ENCODE results near the gene C2orf15. TPM values are rescaled to one million over a fixed set of nuclear protein-coding genes. Genes with fewer than 3 reads are reported as not detected.
"Not testable (repeated sequence)": the region's sequence is repeated elsewhere in the genome, so short reads cannot be mapped to it uniquely, and the experiment has no call there.

The C2orf15 gene
- total RNA-seq, 3 donors from 2014 or later = 1.3 to 3.6 (median 3.5) TPM

DNA sequence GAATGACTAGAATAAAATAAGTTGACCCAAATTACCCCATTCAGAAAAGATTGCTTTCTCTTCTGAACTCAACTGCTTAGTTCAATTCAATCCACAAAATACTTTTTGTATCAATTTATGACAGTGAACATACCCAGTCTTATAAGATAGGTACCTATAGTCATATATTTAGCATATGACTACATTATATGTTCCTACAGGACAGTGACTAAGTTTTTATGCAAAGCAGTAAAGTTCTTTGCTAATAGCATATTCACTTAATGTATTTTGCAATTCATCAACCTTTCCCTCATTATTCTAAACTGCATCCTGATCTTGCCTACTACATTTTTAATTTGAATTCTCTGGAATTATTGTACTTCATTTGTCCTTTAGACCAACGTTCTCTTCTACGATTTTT lies 30.3 kb upstream of the C2orf15 start:
- Histone ChIP-seq H3K4me3 (no peak overlapping the region), H3K9me3 (no peaks in the 10 kb centered on the region), H3K4me1 (ENCODE audit: low read depth) (no peaks in the 10 kb centered on the region), H3K36me3 (ENCODE audit: low read depth) (no peaks in the 10 kb centered on the region)
- TF ChIP-seq, protein P1, sequence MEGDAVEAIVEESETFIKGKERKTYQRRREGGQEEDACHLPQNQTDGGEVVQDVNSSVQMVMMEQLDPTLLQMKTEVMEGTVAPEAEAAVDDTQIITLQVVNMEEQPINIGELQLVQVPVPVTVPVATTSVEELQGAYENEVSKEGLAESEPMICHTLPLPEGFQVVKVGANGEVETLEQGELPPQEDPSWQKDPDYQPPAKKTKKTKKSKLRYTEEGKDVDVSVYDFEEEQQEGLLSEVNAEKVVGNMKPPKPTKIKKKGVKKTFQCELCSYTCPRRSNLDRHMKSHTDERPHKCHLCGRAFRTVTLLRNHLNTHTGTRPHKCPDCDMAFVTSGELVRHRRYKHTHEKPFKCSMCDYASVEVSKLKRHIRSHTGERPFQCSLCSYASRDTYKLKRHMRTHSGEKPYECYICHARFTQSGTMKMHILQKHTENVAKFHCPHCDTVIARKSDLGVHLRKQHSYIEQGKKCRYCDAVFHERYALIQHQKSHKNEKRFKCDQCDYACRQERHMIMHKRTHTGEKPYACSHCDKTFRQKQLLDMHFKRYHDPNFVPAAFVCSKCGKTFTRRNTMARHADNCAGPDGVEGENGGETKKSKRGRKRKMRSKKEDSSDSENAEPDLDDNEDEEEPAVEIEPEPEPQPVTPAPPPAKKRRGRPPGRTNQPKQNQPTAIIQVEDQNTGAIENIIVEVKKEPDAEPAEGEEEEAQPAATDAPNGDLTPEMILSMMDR (IDR thresholded peaks at IDR 0.05) = no peak
- ATAC-seq (no peak), DNase-seq (no peak)
- intact Hi-C loops (cut with DNase I, micrococcal nuclease) = no loop called here

DNA sequence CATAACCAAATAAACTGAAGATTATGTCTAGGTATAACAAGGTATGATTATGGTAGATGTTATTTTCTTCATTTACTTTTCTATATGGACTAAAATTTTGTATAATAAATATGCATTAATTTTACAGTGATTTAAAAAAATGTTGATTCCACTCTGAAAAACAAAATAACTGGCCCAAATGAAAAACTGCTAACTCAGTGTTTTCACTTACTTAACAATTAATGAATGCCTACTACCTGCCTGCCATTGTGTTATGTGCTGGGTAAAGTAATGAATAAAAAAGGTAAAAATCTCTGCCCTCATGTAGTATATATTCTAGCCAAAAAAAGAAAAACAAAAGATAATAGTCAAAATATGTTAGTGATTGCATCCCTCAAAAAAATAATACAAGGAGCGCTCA lies 29.6 kb upstream of the C2orf15 start:
- no peaks in the 10 kb centered on the region for H3K36me3 ChIP-seq (ENCODE audit: low read depth)
- no peak for ATAC-seq
- intact Hi-C loops (cut with DNase I, micrococcal nuclease) = no loop called here
- no peak overlapping the region for H3K4me3 ChIP-seq
- no peaks in the 10 kb centered on the region for H3K4me1 ChIP-seq (ENCODE audit: low read depth)
- H3K9me3 ChIP-seq = no peaks in the 10 kb centered on the region
- DNase-seq = no peak
- TF ChIP-seq, protein P1 (IDR thresholded peaks at IDR 0.05) = no peak

DNA sequence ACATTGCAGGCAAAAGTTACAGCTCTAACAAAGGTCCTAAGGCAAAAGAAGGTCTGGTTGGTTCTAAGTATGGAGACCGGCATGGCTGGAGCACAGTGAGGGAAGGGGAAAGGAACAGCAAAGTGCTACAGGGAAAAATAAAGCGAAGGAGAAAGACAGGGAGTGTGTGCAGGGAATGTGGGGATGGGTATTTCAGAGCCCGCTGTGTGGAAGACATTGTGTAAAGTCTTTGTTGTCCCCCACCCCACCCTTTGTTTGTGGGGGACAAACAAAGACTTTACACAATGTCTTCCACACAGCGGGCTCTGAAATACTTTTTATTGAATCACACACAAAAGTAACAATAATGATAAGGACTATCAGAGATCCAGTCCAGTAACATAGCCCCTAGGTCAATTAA lies 28.9 kb upstream of the C2orf15 start:
- no peak overlapping the region for H3K4me3 ChIP-seq
- DNase-seq (no peak), ATAC-seq (no peak)
- no peaks in the 10 kb centered on the region for H3K4me1 ChIP-seq (ENCODE audit: low read depth)
- no peaks in the 10 kb centered on the region for H3K9me3 ChIP-seq
- H3K36me3 ChIP-seq (ENCODE audit: low read depth) = no peaks in the 10 kb centered on the region
- TF ChIP-seq, protein P1 (IDR thresholded peaks at IDR 0.05) = no peak
- intact Hi-C loops (cut with DNase I, micrococcal nuclease) = no loop called here

DNA sequence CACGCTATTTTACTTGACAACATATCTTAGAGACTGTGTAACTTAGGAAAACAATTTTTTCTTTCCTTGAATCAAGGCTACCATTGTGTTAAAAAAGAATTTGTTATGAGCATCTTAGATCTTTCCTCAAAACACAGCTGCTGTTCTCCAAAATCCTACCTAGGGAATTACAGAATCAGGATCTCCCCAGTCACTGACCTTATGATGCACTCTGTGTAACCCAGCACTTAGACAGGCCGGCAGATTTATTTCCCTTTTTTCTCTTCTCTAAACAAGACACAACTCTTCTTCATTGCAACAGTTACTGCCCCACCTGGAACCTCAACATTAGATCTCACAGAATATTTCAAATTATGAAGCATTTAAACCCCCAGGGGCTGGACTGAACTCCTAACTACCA lies 13.5 kb upstream of the C2orf15 start:
- DNase-seq = no peak
- no peak overlapping the region for H3K4me3 ChIP-seq
- TF ChIP-seq, protein P1 (IDR thresholded peaks at IDR 0.05) = no peak
- H3K9me3 ChIP-seq = peaks cover 33% of the 10 kb centered on the region
- H3K4me1 ChIP-seq (ENCODE audit: low read depth) = no peaks in the 10 kb centered on the region
- no peaks in the 10 kb centered on the region for H3K36me3 ChIP-seq (ENCODE audit: low read depth)
- no peak for ATAC-seq
- intact Hi-C loops (cut with DNase I, micrococcal nuclease) = no loop called here

DNA sequence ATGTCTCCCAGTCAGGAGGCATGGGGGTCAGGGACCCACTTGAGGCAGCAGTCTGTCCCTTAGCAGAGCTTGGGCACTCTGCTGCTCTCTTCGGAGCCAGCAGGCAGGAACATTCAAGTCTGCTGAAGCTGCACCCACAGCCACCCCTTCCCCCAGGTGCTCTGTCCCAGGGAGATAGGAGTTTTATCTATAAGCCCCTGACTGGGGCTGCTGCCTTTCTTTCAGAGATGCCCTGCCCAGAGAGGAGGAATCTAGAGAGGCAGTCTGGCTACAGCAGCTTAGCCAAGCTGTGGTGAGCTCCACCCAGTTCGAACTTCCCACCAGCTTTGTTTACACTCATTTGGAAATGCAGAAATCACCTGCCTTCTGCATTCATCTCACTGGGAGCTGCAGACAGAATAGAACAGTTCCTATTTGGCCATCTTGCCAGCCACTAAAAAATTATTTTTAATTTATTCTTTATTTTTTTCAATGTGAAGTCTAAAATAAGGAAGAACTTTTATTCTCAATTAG lies 6.4 kb upstream of the C2orf15 start:
- ATAC-seq; H3K4me1 ChIP-seq (ENCODE audit: low read depth); intact Hi-C loops (cut with DNase I, micrococcal nuclease); DNase-seq; H3K36me3 ChIP-seq (ENCODE audit: low read depth); H3K4me3 ChIP-seq: not testable (repeated sequence)
- peaks cover 42% of the 10 kb centered on the region for H3K9me3 ChIP-seq

DNA sequence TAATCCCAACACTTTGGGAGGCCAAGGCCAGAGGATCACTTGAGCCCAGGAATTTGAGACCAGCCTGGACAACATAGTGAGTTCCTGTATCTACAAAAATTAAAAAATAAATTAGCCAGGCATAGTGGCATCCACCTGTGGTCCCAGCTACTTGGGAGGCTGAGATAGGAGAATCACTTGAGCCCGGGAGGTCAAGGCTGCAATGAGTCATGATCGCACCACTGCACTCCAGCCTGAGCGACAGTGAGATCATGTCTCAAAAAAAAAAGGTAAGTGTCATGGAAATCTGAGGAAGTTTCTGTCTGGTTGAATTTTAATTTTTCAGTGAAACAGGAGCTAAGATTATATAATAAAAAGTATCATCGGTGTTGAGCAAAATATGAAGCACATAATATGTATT lies 2.5 kb upstream of the C2orf15 start:
- H3K36me3 ChIP-seq (ENCODE audit: low read depth) = no peaks in the 10 kb centered on the region
- intact Hi-C loops (cut with DNase I, micrococcal nuclease) = no loop called here
- H3K9me3 ChIP-seq = peaks cover 9% of the 10 kb centered on the region
- DNase-seq (no peak), ATAC-seq (no peak)
- no peak overlapping the region for H3K4me3 ChIP-seq
- H3K4me1 ChIP-seq (ENCODE audit: low read depth) = peaks cover 6% of the 10 kb centered on the region
- TF ChIP-seq, protein P1 (IDR thresholded peaks at IDR 0.05) = no peak

All from mucosa of descending colon (tissue), 3 donors.